GM19099 (cell line): ENCODE measurements around the gene BMPR1B.

Experiments used
- POLR2A ChIP-seq: IDR thresholded peaks from 3 replicates; pipeline ENCODE4 v1.6.1; 2011; ENCODE audit warnings: low read depth; ENCODE audit not compliant: insufficient read length; ENCODE audit errors: extremely low read depth

Gene BMPR1B

DNA sequence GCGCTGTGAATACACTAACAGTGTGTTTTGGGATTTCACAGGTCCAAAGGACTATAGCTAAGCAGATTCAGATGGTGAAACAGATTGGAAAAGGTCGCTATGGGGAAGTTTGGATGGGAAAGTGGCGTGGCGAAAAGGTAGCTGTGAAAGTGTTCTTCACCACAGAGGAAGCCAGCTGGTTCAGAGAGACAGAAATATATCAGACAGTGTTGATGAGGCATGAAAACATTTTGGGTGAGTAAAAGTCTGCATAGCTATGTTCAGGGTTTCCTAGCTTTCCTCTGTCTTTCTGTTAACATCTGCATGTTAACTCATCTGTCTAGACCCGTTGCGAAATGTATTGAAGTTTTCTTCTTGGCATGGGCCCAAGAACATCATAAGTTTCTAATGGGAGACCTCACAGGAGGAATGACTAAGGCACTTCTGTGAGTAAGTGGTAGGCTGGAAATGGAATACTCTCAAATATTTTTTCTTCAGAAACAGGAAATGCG, 372.1 kb downstream of the BMPR1B start:
- no peak for TF ChIP-seq POLR2A

DNA sequence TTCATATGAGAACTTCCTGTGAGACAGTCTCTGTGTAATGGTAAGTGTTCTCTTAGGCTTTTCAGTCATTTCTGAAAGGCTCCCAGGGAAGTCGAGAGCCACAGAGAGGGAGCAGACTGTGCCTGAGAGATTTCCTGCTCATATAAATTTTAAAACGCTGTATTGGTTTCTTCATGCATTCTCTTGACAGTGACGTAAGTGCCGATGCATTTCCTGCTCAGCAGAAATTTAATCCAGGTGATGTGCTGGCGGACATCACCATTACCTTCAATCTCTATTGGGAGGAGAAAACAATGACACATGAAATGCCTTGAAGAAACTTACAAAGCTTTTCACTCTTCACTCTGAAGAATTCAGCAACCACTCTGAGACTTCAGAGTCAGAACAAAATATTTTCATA, 383.6 kb downstream of the BMPR1B start:
- TF ChIP-seq POLR2A = no peak

DNA sequence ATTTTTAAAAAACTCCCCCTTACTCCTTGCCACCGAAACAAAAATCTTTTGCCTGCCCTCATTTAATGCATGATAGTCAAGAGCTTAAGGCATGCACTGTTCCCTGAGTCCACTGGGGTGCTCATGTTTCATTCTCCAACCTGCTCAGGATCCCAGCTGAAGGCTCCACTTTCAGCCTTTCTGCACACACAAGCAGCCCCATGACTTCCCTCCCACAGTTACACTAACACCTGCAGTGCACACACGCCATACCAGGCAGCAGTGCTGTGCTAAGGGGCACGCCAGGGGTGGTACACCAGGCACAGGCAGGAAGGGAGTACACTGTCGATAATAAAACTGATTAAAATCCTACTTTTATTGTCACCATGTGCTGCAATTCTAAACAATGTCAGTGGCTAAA, 385.2 kb downstream of the BMPR1B start:
- TF ChIP-seq POLR2A = no peak

DNA sequence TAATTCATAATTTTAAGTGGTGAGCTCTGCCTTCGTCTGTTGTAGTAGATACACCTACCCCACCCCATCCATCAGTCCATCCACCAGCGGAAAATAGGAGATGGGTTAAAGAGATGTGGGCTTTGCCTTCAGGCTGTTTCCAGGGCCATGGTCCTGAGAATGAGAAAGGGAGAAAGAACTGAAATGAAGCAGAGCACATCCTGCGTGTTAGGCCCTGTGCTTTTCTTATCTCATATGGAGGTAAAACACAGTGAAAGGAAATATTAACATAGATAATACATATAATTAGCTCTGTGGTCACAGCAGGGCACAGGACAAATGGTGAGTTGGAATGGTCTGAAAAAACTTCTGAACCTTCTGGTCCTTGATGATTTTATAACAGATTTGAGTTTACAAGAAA, 393.5 kb downstream of the BMPR1B start:
- no peak for TF ChIP-seq POLR2A

DNA sequence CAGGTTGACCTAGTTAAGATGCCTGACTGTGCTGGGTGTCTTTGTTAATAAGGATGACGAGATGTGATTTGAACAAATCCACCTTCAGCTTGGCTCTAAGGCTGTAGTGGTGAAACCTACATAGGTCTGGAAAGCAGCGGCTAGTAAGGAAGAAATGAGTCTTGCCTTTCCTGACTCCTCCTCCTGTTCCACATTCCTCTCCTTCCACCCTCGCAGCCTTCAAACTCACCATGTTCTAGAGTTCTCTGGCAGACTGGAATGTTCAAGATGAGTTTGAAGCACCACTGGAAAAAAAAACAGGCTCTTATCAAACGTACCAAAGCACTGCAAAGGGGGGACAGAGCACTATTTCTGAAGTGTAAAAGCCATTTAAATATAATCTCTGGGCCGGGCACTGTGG, 395.4 kb downstream of the BMPR1B start:
- no peak for TF ChIP-seq POLR2A

DNA sequence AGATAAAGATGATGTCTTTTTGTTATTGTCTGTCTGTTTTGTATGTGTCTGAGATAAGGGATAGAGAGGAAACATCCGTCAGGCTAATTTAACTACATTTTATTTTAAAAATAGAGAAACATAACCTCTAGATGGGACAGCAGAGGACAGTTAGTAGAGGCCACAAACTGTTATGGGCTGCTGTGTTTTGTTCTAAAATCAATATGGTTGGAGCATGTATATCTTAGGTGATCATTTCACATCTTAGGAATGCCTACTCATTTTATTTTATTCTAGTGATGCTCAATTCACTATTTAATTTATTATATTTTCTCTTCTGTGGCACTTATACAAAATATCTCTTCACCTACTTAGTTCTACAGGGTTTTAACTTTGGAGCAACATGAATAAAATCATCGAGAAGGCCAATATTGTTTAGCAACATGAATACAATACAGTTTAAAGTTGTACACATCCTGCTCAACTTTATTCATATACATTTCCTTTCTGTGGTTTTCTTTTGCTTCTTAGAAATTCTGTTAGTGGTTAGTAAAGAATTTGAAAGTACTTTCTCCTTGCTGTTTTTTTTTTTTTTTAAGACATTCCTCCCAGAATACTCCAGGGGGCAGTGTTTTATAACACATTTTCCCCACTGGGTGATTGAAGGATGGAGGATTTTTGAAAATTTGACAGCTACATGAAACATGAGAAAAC, 398.1 kb downstream of the BMPR1B start:
- no peak for TF ChIP-seq POLR2A

DNA sequence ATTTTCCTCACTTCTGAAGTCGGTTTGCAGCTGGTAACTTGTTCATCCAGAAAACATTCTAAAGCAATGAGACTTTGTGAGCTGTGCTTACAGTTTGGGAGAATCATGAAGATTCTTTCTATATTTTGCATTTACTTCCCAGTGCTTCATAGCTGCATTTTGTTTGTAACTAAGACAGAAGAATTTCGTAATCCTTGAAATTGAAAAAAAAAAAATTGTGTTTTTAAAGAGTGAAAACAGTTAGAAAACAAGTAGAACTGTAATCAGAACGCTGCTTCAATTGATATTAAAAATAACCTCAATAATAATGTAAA, 398.7 kb downstream of the BMPR1B start:
- no peak for TF ChIP-seq POLR2A

DNA sequence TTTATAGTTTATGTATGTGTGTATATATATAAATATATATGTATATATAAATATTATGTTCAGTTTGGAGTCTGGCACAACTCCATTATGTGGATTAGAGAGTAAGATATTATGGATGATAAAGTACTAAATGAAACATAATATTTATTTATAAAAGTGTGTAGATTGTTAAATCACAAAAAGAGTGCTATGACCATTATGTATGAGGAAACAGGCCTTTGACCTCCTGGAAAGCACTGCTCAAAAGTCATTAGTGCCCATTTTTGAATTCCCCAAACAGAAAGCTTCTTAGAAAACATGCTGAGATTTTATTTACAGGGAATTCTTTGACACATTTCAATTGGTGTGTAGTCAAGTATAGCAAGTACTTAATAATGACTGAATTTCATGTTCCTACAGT, 399.8 kb downstream of the BMPR1B start:
- TF ChIP-seq POLR2A = no peak

DNA sequence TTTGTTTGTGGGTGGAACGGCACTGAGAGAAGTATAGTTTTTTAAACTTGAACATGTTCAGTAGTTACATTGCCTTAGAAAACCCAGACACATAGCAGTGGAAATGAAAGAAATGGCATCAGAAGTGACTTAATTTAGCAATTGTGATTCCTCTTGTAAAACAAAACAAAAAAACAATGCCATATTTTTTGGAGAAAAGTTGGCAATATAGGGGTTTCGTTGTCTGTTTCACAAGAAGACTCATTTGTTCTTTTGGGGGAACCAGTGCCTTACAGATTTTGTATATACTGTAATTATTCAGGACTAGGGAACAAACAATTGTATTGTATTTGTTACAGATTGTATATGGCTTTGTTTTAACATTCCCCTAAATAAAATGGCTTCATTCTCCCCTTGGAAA, 400.3 kb downstream of the BMPR1B start:
- TF ChIP-seq POLR2A = no peak

DNA sequence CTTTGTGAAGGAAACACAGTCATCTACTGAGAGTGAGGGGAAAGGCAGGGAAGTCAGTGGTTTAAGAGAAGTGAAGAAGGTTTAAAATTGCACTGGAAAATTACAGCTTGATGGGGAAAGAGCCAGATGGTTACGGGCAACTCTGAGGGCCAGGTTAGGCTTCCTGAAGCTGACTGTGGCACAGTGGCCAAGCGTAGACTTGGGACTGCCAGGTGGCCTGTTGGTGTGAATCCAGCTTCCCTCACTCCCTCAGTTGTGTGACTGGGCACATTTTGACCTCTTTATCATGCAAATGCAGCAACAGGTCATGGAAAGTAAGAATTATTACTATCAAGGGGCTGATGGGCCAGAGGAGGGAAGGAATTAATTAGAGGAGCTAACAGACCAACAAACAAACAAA, 400.9 kb downstream of the BMPR1B start:
- TF ChIP-seq POLR2A = no peak

DNA sequence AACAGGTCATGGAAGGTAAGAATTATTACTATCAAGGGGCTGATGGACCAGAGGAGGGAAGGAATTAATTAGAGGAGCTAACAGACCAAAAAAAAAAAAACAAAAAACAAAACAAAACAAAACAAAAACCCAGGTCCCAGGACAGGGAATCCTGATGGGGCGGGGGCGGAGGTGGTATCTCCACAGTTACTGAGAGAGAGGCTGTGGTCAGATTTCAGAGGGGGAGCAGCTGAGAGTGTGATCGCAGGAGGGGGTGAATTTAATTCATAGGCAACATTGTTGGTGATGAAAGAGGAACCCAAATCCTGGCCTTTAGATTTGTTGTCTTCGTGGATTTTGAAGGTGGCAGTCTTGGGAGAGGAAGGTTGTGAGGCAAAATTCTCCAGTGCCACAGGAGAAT, 401.6 kb downstream of the BMPR1B start:
- TF ChIP-seq POLR2A = no peak

DNA sequence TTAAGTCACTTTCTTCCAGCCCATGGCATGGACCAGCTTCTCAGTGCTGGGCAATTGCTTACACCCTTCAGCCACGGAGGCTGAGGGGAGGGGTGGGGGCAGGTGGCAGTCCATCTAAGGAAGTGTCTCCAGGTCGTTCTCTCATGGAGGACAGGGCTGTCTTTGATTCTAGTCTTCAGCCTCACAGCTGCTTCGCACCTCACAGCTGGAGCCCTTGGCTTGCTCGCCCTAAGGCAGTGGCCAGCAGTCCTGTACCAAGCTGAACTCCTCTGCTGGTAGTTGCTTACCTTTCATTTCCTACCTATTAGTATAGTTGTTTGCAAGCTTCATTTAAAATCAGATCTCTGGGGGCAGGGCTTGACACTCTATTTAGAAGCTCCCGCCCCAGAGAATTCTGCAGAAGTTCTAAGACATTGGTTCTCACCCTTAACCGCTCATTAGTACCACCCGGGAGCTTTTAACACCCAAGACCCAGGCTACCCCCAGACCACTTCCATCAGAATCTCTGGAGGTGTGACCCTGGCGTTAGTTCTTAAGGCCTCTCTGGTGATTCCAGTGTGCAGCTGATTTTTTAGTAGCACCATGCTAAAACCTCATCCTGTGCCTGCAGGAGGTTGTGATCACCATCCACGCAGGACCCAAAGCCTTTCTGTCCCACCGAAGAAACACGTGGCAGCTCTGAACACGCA, 404.2 kb downstream of the BMPR1B start:
- TF ChIP-seq POLR2A = no peak

DNA sequence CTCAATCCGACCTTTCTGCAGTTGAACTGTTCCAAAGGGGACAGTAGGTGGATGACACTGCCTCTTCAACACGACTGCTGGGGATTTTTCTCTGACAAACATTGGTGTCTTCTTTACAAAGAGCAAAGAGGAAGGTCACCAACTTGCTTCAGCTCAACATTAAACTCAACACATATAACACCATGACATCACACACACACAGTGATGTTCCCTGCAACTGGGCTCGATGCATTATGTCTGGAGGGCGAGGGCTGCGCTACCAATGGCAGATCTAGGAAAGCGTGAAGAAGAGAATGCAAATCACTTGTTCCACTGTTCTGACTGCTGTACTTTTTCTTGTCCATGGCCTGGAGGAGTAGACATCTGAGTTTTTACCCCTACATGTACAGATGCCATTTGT, 405.1 kb downstream of the BMPR1B start:
- TF ChIP-seq POLR2A = no peak

DNA sequence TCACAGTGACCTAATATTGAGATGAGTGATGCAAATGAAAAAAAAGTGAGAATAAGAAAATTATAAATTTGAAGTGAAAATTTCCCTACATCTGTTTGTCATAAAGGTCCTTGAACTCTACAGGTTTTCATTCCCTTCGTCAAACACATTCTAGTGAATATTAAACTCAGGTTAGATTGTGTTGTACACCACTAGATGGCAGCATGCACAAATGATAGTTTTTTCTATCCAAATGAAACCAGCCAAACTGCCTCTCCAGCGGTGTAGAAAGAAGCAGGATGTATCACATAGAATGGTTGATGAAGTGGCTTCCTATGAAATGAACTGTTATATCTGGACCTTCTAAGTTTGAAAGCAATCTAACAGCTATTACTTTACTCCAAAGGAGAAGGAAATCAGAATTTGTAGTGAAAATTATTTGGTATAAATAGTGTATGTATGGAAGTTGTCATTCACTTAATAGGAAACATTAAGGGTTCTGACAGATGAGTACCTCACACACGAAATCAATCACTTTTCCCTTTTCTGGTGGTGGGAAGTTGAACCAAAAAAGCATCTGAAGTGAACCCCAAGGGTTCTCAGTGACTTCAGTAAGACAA, 408.3 kb downstream of the BMPR1B start:
- TF ChIP-seq POLR2A = no peak

DNA sequence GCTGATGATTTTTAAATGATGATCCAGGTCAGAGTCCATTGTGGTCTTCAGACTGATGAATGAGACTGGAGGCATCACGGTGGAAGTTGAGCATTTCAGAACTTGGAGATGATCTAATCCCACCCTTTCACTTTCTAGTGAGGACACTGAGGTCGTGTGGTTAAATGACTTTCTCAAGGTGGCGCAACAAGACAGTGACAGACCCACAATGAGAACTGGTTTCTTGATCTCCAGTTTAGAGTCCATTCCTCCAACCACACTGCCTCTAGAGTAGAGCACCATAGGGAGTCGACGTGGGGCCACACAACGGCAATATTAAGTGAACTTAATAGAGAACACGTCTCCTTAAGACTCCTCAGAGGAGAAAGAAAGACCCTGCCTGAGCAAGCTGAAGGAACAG, 410.1 kb downstream of the BMPR1B start:
- no peak for TF ChIP-seq POLR2A

DNA sequence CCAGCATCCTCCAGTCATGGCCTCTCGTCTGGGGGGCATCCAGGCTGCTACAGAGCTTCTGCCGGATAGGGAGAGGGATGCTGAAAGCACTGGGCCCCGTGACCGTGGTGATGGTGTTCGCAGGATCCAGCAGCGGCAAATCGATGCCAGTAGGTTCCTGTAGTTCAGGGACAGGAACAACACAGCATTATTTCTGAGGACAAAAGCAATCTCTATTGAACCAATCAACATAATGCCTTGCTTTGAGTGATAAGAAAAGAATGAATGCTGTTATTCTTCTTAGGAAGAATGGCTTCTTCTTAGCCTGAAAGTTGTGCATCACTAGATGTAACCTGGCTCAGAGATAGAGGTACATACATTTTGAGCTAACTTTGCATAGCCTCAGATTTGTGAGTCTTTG, 412.4 kb downstream of the BMPR1B start:
- no peak for TF ChIP-seq POLR2A

DNA sequence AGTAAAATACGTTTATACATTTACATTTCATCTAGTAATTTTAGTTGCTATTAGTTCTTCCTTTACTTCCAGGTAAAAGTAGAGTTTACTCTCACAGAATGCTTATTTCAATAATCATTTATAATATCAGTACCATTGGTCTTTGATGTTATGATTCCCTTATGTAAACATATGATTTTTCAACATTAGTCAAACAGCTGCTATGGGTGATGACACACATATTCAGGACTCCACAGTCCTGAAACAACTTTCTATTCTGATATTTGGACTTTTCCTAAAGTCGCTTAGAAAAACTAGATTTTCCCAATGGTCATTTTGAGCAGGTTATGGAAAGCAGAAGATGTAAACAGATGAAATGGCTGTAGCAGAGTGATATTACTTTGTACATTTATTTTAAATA, 421.2 kb downstream of the BMPR1B start:
- TF ChIP-seq POLR2A = no peak

DNA sequence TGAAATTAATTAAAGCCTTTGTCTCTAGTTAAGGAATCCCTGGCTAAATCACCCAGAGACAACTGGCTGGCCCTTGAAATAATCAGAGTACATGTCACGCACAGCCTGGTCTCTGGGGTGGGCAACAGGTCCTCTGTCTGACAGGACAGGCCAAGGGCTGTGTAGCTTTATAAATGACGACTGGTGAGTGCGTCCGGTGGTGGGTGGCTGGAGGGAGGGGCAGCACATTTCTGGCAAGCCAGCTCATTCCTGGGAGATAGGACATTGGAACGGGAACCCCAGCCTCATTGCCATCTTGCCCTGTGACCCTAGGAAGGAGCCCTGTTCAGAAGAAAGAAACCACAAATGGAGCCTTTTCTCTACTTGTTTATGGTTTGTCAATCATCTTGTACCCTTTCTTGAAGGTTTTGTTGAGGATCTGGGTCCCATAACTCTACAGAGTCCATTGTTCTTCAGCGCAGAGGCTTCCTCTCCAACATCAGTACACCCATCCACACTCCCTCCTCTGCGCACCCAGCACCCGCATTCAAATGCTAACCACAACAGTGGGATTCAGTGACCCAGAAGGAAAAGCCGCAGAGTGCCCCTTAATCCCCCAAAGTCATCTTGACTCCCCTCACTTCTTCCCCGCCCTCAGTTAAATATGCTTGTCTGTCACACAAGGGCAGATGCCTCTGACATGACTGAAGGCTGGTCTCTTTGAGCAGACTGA, 422.9 kb downstream of the BMPR1B start:
- TF ChIP-seq POLR2A = no peak
